Endothelial cell (in vitro differentiated cells): Measurements from ENCODE around the gene SCTR. TPM values are rescaled to one million over a fixed set of nuclear protein-coding genes. Genes with fewer than 3 reads are reported as not detected.

Source experiments
- DNase-seq: peaks from one replicate; pipeline ENCODE4 v3.0.0; 2021; ENCODE audit warnings: low spot score
- H3K27ac Mint-ChIP-seq: one replicate; pipeline ENCODE4 v1.8.0; 2021; ENCODE audit warnings: mixed read lengths, inconsistent platforms; ENCODE audit not compliant: unreplicated experiment
- H3K27me3 Mint-ChIP-seq: one replicate; pipeline ENCODE4 v1.8.0; 2021; ENCODE audit warnings: mild to moderate bottlenecking, moderate library complexity, mixed read lengths, inconsistent platforms; ENCODE audit not compliant: unreplicated experiment
- H3K36me3 Mint-ChIP-seq: one replicate; pipeline ENCODE4 v1.8.0; 2021; ENCODE audit warnings: mild to moderate bottlenecking, low read depth, mixed read lengths, inconsistent platforms; ENCODE audit not compliant: unreplicated experiment
- H3K4me1 Mint-ChIP-seq: one replicate; pipeline ENCODE4 v1.8.0; 2021; ENCODE audit warnings: mild to moderate bottlenecking, mixed read lengths, inconsistent platforms; ENCODE audit not compliant: unreplicated experiment
- H3K4me3 Mint-ChIP-seq: one replicate; pipeline ENCODE4 v1.8.0; 2021; ENCODE audit warnings: mild to moderate bottlenecking, mixed read lengths, inconsistent platforms; ENCODE audit not compliant: unreplicated experiment
- H3K9me3 Mint-ChIP-seq: one replicate; pipeline ENCODE4 v1.8.0; 2021; ENCODE audit warnings: mixed read lengths, inconsistent platforms; ENCODE audit not compliant: unreplicated experiment
- CTCF ChIP-seq: fragments of 200-600 bp; sonication (generic); IDR thresholded peaks from one replicate; pipeline ENCODE4 v1.5.0; 2021; ENCODE audit warnings: antibody characterized with exemption; ENCODE audit not compliant: unreplicated experiment
- total RNA-seq: library from RNA; stranded (reverse); fragmentation: NEBNext Ultra II Directional; extraction: Animal tissue kit (Norgen Biotek cat#: 25700); gene quantifications from one replicate; pipeline ENCODE4 v1.2.1, GENCODE V29; 2021; ENCODE audit not compliant: unreplicated experiment

SCTR gene
- total RNA-seq, 1 donor from 2014 or later = not detected

GRCh38 chr2:119461811-119462210, 62.5 kb downstream of the SCTR start:
- no peak overlapping the region for H3K4me3 Mint-ChIP-seq
- H3K27me3 Mint-ChIP-seq = no peaks in the 10 kb centered on the region
- DNase-seq = no peak
- H3K27ac Mint-ChIP-seq = no peak overlapping the region
- H3K4me1 Mint-ChIP-seq = peaks cover 14% of the 10 kb centered on the region
- H3K36me3 Mint-ChIP-seq = no peaks in the 10 kb centered on the region
- TF ChIP-seq CTCF = no peak
- H3K9me3 Mint-ChIP-seq = no peaks in the 10 kb centered on the region

- no peak for DNase-seq
- Mint-ChIP-seq H3K9me3 (no peaks in the 10 kb centered on the region), H3K27ac (no peak overlapping the region), H3K4me1 (peaks cover 29% of the 10 kb centered on the region), H3K36me3 (no peaks in the 10 kb centered on the region), H3K4me3 (no peak overlapping the region), H3K27me3 (peaks cover 3% of the 10 kb centered on the region)
- no peak for TF ChIP-seq CTCF
Measured at GRCh38 chr2:119460076-119460475, 64.2 kb downstream of the SCTR start.

- H3K27me3 Mint-ChIP-seq = peaks cover 5% of the 10 kb centered on the region
- H3K27ac Mint-ChIP-seq = peak overlapping the region; percentile 96
- no peaks in the 10 kb centered on the region for H3K9me3 Mint-ChIP-seq
- H3K36me3 Mint-ChIP-seq = no peaks in the 10 kb centered on the region
- peak; percentile 18 for DNase-seq
- peaks cover 37% of the 10 kb centered on the region for H3K4me1 Mint-ChIP-seq
- TF ChIP-seq CTCF = no peak
- H3K4me3 Mint-ChIP-seq = no peak overlapping the region
Measured at GRCh38 chr2:119455066-119455718, 69.1 kb downstream of the SCTR start.

- Mint-ChIP-seq H3K4me1 (peaks cover 34% of the 10 kb centered on the region), H3K4me3 (no peak overlapping the region), H3K27me3 (peaks cover 5% of the 10 kb centered on the region), H3K9me3 (no peaks in the 10 kb centered on the region), H3K36me3 (no peaks in the 10 kb centered on the region), H3K27ac (peak overlapping the region; percentile 75)
- DNase-seq = no peak
- no peak for TF ChIP-seq CTCF
Measured at GRCh38 chr2:119453972-119454593, 70.2 kb downstream of the SCTR start.

- Mint-ChIP-seq H3K27ac (no peak overlapping the region), H3K4me1 (peaks cover 36% of the 10 kb centered on the region), H3K4me3 (no peak overlapping the region), H3K9me3 (no peaks in the 10 kb centered on the region), H3K36me3 (no peaks in the 10 kb centered on the region), H3K27me3 (peaks cover 5% of the 10 kb centered on the region)
- no peak for DNase-seq
- no peak for TF ChIP-seq CTCF
Measured at GRCh38 chr2:119451336-119452050, 72.8 kb downstream of the SCTR start.
